ENCODE results near the gene USP10.

GRCh38 chr16:84817613-84818012, 117.8 kb downstream of the USP10 start:
- no peak for TF ChIP-seq CTCF (IDR thresholded peaks at IDR 0.05; ENCODE audit: insufficient read depth, low read depth, low read length)
- TF ChIP-seq EZH2 (IDR thresholded peaks at IDR 0.05; ENCODE audit: insufficient read depth, low read length): no peak
